NK-92 (cell line): ENCODE data around the gene PCED1A.
"Not testable (repeated sequence)": the region's sequence is repeated elsewhere in the genome, so short reads cannot be mapped to it uniquely, and the experiment has no call there.

Source experiments
- DNase-seq: peaks from one replicate; lab custom pipeline; 2025; ENCODE audit not compliant: unreplicated experiment; lab: John Stamatoyannopoulos, UW

The PCED1A gene

DNA sequence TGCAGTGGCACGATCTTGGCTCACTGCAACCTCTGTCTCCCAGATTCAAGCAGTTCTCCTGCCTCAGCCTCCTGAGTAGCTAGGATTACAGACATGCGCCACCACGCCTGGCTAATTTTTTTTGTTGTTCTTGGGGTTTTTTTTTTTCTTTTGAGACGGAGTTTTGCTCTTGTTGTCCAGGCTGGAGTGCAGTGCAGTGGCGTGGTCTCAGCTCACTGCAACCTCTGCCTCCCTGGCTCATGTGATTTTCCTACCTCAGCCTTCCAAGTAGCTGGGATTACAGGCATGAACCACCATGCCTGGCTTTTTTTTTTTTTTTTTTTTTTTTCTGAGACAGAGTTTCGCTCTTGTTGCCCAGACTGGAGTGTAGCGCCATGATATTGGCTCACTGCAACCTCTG, 9.2 kb downstream of the PCED1A start:
- not testable (repeated sequence) for DNase-seq

GRCh38 chr20:2829376-2829775, 11.1 kb downstream of the PCED1A start:
- no peak for DNase-seq

DNA sequence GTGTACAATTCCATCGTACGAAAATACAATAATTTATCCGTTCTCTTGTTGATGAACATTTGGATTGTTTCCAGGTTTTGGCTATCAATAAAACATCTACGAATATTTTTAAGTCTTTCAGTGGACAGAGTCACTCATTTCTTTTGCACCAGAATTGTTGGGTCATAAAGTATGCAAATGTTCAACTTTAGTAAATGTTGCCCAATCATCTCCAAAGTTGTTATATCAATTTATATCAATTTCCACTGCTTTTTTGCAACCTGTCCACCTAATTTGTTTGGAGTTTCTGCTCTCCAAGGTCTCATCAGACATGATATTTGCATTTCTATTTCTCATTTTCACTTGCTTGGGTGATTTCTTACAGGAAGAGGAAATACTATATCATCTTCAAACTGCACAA, 13.8 kb downstream of the PCED1A start:
- DNase-seq: no peak

DNA sequence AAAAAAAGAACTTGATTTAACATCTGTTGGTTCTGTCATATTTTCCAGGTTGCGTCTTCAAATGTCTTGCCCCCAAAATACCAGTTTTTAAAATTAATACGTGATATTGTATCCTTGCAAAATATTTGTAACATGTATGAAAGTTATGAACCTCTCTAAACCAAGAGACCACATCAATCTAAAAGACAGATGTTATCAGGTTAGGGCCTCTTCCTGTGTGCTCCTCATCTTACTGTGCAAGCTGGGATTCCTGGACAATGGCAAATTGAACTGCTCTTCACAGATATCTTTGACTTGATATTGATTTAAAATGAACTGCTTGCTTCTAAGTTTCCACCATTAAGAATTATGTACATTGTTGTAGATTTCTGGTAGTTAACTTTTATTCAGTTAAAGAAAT, 14.7 kb downstream of the PCED1A start:
- DNase-seq: no peak

- no peak for DNase-seq
These were observed 18.4 kb downstream of the PCED1A start for GRCh38 chr20:2822073-2822472.

DNA sequence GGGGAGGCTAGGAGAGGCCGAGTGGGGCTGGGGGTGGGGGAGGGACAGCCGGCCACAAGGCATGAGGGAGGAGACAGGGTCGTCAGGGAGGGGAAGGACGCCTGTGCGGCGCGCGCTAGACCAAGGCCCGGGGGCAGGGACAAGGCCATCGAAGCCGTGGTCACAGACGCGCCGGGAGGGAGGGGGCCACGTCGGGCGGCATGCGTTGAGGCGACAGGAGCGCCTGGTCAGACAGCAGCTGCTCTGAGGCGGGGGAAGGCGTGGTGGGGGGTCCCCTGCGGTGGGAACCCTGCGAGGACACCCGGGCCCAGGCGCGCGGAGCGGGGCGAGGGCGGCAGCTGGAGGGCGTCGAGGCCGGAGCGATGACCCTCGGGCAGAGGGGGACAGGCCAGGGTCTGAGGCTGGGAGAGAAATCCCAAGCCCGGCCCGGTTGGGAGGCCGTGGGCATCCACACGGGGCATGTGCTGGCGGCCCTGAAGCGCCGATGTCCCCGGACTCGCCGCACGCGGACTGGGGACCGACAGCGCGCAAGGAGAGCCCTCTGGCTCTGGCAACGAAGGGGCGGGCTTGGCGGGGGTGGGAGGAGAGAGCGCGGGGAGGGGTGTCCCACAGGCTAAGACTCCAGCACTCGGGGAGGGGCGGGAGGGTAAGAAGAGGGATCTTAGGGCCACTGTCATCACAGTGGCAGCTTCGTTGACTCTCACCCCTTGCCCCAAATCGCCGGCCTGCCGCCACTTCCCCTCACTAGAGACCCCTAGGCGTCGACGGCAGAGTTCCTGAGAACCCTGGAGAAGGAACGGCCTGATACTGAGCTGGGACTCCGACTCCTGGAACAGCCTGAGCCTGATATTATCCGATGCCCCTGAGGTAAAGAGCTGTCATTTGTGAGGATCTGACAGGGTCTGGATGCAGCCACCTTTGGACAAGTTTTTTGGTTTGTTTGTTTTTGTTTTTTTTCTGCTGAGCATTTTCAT, 19.3 kb downstream of the PCED1A start:
- no peak for DNase-seq

DNA sequence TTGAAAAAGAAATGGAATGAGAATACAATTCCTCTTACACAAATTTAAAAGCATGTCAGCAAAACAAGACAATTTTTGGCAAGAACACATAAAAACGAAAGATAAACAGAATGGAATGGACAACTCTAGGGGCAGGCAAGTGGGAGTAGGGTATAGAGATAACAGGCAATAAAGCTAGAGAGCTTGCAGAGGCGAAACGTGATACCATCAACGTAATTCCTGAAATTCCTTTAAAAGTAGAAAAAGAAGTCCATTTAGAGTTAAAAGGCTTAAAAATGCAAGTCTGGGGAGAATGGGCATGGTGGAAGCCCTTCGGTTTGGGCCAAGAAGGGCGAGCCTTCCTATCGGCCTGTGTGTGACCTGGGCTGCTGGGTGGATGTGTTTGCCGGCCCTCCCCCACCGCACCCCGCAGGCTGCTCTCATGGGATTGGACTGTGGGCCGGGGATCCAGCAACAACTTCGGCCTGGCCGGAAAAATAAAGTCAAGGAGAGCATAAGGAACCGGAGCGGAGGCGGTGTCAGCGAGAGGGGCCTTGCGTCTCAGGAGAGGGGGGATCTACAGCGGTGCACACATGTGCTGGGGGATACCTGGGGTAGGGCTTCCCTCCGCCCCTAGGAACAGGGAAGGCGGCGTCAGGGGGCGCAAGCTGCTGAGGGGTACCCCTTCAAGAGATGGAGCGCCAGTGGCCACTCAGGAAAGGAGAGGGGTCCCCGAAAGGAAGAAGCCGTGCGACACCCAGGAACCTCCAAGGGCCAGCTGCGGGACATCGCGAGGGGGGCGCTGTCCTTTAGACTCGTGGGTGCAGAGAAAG, 20.2 kb downstream of the PCED1A start:
- DNase-seq: no peak

DNA sequence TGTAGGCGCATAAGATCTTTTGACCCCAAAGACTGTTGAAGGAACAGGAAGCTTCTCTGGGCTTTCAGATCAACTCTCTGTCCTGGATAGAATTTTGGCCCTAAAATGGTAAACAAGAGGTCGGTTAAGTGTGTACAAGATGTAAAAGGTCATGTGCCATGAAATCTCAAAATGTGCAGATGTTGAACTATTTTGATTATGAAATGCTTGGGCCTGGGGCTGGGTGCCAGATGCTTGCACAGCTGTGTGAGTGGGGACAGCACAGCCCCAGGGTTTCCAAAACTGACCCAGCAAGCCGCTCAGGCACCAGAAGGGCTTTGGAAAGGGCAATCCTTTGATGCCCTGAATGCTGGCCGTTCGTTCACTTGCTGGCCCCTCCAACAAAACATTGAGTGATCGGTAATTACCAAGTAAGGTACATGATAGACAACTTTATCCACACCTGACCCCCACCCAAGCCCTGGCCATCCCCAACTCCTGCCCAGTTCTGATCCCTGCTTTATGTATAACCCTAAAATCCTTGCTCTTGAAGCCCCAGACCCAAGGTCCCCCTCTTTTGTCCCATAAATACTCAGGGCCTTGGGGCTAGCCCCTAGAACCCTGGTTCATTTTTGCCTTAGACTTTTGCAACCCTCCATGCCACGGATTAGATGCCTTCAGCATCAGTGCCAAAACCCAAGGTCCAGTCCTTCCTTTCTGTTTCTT, 22.4 kb downstream of the PCED1A start:
- DNase-seq: no peak

- no peak for DNase-seq
These were observed 23.1 kb downstream of the PCED1A start for GRCh38 chr20:2817341-2817726.

GRCh38 chr20:2816583-2817340, 23.7 kb downstream of the PCED1A start:
- DNase-seq: no peak

- DNase-seq: no peak
These were observed 24.3 kb downstream of the PCED1A start, which contains the start of gene TMEM239 for GRCh38 chr20:2816030-2816582. Gene TMEM239 (plus strand): TSS chr20:2816364. CDS start chr20:2816555, 191 bp downstream.

DNA sequence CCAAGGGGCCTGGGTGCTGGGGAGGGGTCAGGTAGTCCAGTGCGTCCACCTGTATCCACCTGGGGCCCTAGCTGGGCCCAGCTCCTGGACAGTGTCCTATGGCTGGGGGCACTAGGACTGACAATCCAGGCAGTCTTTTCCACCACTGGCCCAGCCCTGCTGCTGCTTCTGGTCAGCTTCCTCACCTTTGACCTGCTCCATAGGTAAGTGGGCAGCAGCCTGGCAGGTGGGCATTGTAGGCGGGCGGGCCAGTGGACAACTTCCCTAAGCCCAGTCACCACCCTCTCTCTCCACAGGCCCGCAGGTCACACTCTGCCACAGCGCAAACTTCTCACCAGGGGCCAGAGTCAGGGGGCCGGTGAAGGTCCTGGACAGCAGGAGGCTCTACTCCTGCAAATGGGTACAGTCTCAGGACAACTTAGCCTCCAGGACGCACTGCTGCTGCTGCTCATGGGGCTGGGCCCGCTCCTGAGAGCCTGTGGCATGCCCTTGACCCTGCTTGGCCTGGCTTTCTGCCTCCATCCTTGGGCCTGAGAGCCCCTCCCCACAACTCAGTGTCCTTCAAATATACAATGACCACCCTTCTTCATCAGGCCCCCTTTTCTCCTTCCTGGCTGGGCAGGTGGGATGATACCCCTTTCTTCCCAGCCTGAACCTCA, 25.1 kb downstream of the PCED1A start:
- DNase-seq: no peak

- no peak for DNase-seq
These were observed 25.8 kb downstream of the PCED1A start, which contains the start of gene C20orf141 for GRCh38 chr20:2814587-2815051. Gene C20orf141 (plus strand): TSS chr20:2814987. CDS start chr20:2815185, 198 bp downstream.

DNA sequence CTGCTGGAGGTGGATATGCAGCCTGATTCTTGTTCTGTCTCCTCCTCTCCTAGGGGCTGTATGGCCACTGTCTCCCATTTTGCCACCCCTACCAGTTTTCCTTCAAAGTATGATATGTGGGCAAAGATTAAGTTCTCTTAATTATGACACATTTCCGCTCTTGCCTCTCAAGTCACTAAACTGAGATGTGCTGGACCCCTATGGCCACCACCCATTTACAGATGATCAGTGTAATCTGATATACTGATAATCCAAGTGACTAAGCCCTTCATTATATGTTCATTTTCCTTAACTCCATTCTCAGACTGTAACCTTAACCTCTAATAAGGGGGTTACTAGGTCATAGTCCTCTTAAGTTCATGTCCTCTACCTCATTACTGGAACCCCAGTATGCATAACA, 26.4 kb downstream of the PCED1A start:
- DNase-seq: no peak

DNA sequence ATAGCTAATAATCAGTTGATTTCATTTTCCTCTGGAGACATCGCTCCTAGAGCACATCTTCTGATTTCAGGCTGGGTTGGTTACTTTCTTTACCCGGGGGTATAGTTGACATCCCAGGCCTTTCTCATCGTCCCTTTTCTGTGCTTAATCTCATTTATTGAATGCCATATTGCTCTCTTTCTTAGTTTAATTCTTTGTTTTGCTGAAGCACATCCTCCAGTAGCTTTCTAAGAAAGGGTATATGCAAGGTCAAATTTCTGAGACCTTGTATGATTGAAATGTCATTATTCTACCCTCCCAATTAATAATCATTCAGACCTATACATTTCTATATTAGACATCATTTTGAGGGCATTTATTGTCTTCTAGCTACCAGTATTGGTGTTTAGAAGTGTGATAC, 28.3 kb downstream of the PCED1A start:
- no peak for DNase-seq

- no peak for DNase-seq
These were observed 30.8 kb downstream of the PCED1A start for GRCh38 chr20:2809690-2810089.

GRCh38 chr20:2807929-2808328, 32.5 kb downstream of the PCED1A start:
- DNase-seq: not testable (repeated sequence)

DNA sequence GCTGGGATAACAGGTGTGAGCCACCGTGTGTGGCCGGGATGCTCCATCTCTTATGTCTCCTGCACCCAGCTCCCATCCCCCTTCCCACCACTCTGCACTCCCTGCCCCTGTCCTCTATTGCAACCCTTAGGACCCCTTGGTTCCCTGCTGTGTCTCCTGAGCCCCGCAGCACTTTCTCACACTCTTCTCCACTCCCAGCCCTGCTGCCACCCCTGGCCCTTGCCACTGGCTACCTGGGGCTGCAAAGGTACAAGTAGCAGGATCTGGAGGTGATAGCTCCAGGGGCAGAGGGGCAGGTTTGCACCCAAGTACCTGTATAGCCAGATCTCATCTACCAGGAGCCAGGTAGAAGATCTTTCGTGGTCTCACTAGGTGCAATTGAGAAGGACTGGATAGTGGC, 33.4 kb downstream of the PCED1A start:
- DNase-seq: no peak

- DNase-seq: no peak
These were observed 34.1 kb downstream of the PCED1A start for GRCh38 chr20:2806351-2806701.
